ENCODE data around the gene MAP3K6.

DNA sequence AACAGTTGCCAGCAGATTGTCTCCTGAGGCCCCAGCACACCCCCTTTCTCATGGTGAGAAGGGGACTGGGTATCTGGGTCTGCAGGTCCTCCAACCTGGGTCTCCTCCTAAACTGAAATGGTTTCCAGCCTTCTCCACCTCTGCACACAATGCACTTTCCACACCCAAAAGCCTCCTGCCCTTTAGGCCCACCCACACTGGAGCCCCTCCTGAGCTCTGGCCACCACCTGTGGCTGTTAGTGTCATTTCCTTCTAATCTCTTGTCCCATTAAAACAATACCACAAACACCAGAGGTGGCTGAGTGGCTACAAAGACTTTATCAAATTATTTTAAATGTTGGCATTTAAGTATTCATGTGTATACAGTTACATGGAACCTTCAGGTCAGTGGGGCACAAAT lies 37.2 kb upstream of the MAP3K6 start:
- TF ChIP-seq POLR2AphosphoS5 (IDR thresholded peaks at IDR 0.05; ENCODE audit: insufficient read depth, low read depth, low read length) (no peak), EZH2 (IDR thresholded peaks at IDR 0.05; ENCODE audit: borderline replicate concordance, low read depth, low read length, severe bottlenecking) (no peak), FOS (IDR thresholded peaks at IDR 0.05; ENCODE audit: borderline replicate concordance, insufficient read depth, low read length) (no peak), POLR2A (IDR thresholded peaks at IDR 0.05; ENCODE audit: low read depth, low read length) (no peak)
- TF ChIP-seq, protein P1, sequence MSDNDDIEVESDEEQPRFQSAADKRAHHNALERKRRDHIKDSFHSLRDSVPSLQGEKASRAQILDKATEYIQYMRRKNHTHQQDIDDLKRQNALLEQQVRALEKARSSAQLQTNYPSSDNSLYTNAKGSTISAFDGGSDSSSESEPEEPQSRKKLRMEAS (IDR thresholded peaks at IDR 0.05; ENCODE audit: insufficient read depth, insufficient read length): no peak

Data from endothelial cell of umbilical vein (primary cell).